ENCODE results near the gene AP2B1. TPM values are rescaled to one million over a fixed set of nuclear protein-coding genes. Genes with fewer than 3 reads are reported as not detected.

The AP2B1 gene
- total RNA-seq, 3 donors from 2014 or later = 78.4 to 91.9 (median 88.5) TPM

DNA sequence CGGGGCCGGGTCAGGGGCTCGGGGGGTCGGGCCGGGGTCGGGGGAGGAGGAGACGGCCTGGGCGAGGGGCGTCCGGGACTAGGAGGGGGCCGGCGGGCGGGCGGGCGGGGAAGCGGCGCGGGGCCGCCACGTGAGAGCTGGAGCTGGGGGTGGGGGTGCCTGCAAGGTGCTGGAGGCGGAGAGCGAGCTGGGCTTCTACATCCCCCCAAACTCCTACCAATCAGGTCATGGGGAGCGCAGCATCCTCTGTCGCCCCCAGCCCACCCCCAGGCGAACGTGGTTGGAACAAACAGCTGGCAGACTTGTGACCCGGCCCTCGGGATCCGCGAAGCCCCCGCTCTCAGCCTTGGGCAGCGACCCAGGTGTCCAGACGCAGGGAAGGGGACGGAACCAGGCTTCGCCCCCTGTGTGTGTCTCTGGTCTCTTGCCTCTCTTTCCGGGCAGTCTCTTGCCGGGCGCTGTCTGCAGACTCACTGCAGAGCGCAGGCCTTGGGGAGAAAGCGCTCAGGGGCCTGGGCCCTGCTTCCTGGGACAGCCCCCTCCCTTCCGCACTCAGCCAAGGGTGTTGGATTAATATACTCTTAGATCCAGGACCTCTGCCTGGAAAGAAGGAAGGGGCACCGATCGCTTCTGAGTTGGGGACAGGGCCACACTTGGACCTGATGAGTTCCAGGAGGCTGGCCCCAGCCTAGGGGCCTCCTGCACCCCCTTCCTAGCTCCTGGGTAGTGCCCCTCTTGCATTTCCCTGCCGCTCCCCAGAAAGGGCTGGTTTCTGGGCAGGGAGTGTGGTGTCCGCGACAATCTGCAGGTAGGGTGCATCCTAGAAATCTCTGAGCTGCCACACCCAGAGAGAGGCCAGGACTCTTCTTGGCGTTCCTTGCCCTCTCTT lies 145.0 kb downstream of the AP2B1 start:
- H3K27ac ChIP-seq = no peak overlapping the region
- peak in 1 of 2 donors; percentile 16 for DNase-seq (ENCODE audit: low spot score in 2 of 2)
- no peaks in the 10 kb centered on the region for H3K9me3 ChIP-seq
- intact Hi-C loops (cut with DNase I; ENCODE audit: low total_unique reads) = no loop called here
- peak overlapping the region; percentile 56 to 73 (median 73) for H3K4me3 ChIP-seq
- H3K4me1 ChIP-seq = peaks cover 0 to 3% of the 10 kb centered on the region in 2 donors
- H3K27me3 ChIP-seq = no peaks in the 10 kb centered on the region
- H3K36me3 ChIP-seq = no peaks in the 10 kb centered on the region
- TF ChIP-seq, protein P1, sequence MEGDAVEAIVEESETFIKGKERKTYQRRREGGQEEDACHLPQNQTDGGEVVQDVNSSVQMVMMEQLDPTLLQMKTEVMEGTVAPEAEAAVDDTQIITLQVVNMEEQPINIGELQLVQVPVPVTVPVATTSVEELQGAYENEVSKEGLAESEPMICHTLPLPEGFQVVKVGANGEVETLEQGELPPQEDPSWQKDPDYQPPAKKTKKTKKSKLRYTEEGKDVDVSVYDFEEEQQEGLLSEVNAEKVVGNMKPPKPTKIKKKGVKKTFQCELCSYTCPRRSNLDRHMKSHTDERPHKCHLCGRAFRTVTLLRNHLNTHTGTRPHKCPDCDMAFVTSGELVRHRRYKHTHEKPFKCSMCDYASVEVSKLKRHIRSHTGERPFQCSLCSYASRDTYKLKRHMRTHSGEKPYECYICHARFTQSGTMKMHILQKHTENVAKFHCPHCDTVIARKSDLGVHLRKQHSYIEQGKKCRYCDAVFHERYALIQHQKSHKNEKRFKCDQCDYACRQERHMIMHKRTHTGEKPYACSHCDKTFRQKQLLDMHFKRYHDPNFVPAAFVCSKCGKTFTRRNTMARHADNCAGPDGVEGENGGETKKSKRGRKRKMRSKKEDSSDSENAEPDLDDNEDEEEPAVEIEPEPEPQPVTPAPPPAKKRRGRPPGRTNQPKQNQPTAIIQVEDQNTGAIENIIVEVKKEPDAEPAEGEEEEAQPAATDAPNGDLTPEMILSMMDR (IDR thresholded peaks at IDR 0.05) = no peak
- TF ChIP-seq POLR2A (IDR thresholded peaks at IDR 0.05) (no peak), POLR2AphosphoS5 (IDR thresholded peaks at IDR 0.05) (no peak)

DNA sequence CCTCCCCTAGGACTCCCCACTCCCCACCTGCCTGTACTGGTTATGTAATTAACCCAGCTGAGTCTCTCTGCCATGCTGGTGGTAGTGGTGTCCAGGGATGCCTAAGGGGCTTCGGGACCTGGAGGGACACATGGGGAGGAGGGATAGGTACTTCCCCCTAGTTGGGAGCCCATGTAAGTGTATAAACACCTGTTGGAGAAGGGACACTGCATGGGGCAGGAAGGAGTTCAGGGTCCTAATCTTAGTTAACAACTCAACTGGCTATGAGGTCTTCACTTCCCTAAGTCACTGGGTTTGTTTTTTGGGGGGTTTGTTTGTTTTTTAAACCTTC lies 145.6 kb downstream of the AP2B1 start:
- Histone ChIP-seq H3K27me3 (no peaks in the 10 kb centered on the region), H3K36me3 (no peaks in the 10 kb centered on the region), H3K9me3 (no peaks in the 10 kb centered on the region), H3K4me1 (peaks cover 0 to 3% of the 10 kb centered on the region in 2 donors), H3K27ac (no peak overlapping the region), H3K4me3 (peak overlapping the region in 1 of 3 donors; percentile 73)
- no peak for DNase-seq (ENCODE audit: low spot score in 2 of 2)
- intact Hi-C loops (cut with DNase I; ENCODE audit: low total_unique reads) = no loop called here
- TF ChIP-seq POLR2A (IDR thresholded peaks at IDR 0.05) = no peak
- TF ChIP-seq POLR2AphosphoS5 (IDR thresholded peaks at IDR 0.05) = no peak
- TF ChIP-seq, protein P1 (IDR thresholded peaks at IDR 0.05) = no peak

DNA sequence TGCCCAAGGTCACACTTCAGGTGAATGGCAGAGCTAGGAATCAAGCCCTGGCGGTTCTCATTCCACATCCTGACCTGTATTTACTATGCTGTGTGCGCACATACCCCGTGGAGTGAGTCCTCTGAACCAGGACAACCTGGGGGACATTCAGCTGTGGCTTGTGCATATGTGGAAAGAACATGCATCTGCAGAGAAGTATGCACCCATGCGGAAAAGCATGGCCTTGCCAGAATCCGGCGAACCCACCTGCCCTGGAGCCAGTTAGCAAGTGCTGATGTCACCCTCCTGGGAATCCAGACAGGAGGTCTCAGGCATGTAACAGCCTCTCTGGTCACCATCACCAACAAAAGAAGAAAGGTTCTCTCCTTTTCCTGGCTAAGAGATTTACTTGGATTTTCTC lies 146.2 kb downstream of the AP2B1 start:
- DNase-seq (ENCODE audit: low spot score in 2 of 2) = no peak
- peaks cover 0 to 3% of the 10 kb centered on the region in 2 donors for H3K4me1 ChIP-seq
- H3K9me3 ChIP-seq = no peaks in the 10 kb centered on the region
- no peak overlapping the region for H3K4me3 ChIP-seq
- no peak overlapping the region for H3K27ac ChIP-seq
- intact Hi-C loops (cut with DNase I; ENCODE audit: low total_unique reads) = no loop called here
- H3K27me3 ChIP-seq = no peaks in the 10 kb centered on the region
- no peaks in the 10 kb centered on the region for H3K36me3 ChIP-seq
- TF ChIP-seq POLR2A (IDR thresholded peaks at IDR 0.05) = no peak
- TF ChIP-seq, protein P1 (IDR thresholded peaks at IDR 0.05) = no peak
- TF ChIP-seq POLR2AphosphoS5 (IDR thresholded peaks at IDR 0.05) = no peak

DNA sequence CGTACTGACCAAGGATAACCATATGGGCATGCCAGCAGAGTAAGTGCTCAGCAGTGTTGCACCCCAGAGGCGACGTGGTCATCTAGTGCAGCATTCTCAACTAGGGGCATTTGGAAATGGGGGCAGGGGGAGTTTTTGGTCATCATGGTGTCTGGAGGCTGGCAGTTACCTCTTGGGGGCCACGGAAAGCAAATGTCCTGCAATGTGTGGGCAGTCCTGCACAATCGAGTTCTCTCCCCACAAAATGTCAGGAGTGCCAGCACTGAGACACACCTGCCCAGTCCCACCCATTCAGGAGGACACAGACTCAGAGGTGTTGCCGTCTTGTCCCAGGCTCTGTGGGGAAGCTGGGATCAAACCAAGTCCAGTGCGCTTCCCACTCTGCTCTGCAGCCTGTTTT lies 147.3 kb downstream of the AP2B1 start:
- Histone ChIP-seq H3K4me3 (no peak overlapping the region), H3K27ac (no peak overlapping the region), H3K36me3 (no peaks in the 10 kb centered on the region), H3K9me3 (no peaks in the 10 kb centered on the region), H3K27me3 (no peaks in the 10 kb centered on the region), H3K4me1 (peaks cover 0 to 3% of the 10 kb centered on the region in 2 donors)
- DNase-seq (ENCODE audit: low spot score in 2 of 2) = no peak
- no peak for TF ChIP-seq POLR2AphosphoS5 (IDR thresholded peaks at IDR 0.05)
- TF ChIP-seq POLR2A (IDR thresholded peaks at IDR 0.05) = no peak
- TF ChIP-seq, protein P1 (IDR thresholded peaks at IDR 0.05) = no peak
- intact Hi-C loops (cut with DNase I; ENCODE audit: low total_unique reads) = no loop called here

DNA sequence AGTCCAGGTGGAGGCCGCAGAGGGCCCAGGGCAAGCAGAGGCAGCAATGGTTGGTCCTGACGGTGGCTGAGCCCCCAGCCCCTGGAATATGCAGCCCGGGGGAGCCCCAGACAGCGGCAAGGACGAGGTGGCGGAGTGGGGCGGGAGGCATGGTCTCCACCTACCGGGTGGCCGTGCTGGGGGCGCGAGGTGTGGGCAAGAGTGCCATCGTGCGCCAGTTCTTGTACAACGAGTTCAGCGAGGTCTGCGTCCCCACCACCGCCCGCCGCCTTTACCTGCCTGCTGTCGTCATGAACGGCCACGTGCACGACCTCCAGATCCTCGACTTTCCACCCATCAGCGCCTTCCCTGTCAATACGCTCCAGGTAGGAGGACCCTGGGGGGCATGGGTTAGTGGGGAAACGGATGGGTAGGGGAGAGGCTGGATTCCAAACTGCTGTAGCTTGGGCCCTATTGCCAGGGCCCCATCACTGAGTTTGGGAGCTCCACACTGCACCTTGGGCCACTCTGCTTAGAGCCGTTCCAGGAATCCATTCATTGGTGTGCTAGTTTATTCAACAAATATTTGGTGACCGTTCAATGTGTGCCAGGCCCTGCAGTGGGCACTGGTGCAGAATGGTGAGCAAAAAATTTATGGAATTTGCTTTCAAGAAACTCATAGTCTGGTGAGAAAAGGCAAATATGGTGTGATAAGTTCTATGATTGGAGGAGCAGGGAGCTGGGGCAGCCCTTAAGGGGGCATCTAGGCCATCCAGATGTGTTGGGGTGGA lies 148.1 kb downstream of the AP2B1 start:
- Histone ChIP-seq H3K36me3 (no peaks in the 10 kb centered on the region), H3K9me3 (no peaks in the 10 kb centered on the region), H3K4me1 (peaks cover 0 to 3% of the 10 kb centered on the region in 2 donors), H3K27ac (no peak overlapping the region), H3K27me3 (peaks cover 0 to 2% of the 10 kb centered on the region in 2 donors), H3K4me3 (no peak overlapping the region)
- TF ChIP-seq, protein P1 (IDR thresholded peaks at IDR 0.05) = no peak
- TF ChIP-seq POLR2A (IDR thresholded peaks at IDR 0.05) = no peak
- no peak for TF ChIP-seq POLR2AphosphoS5 (IDR thresholded peaks at IDR 0.05)
- DNase-seq (ENCODE audit: low spot score in 2 of 2) = no peak
- intact Hi-C loops (cut with DNase I; ENCODE audit: low total_unique reads) = no loop called here
